T47D (cell line): ENCODE data around the gene DOCK1.

Source experiments
- DNase-seq, 2 experiments: peaks; one replicate each; pipeline versions ENCODE4 v3.0.0 to v3.0.0-alpha.2; 2011 to 2012; ENCODE audit warnings: low read depth in 1 of 2, low spot score in 1 of 2
- JUND ChIP-seq: IDR thresholded peaks from 2 replicates; pipeline ENCODE4 v1.6.1; 2012; ENCODE audit warnings: low read depth
- in situ Hi-C: cut with HindIII; loops from 2 replicates; pipeline ENCODE4 v1.10.0; 2016; ENCODE audit warnings: low sequenced_read_pairs, low pct_unique_long_range_greater_than_20kb

Gene DOCK1

DNA sequence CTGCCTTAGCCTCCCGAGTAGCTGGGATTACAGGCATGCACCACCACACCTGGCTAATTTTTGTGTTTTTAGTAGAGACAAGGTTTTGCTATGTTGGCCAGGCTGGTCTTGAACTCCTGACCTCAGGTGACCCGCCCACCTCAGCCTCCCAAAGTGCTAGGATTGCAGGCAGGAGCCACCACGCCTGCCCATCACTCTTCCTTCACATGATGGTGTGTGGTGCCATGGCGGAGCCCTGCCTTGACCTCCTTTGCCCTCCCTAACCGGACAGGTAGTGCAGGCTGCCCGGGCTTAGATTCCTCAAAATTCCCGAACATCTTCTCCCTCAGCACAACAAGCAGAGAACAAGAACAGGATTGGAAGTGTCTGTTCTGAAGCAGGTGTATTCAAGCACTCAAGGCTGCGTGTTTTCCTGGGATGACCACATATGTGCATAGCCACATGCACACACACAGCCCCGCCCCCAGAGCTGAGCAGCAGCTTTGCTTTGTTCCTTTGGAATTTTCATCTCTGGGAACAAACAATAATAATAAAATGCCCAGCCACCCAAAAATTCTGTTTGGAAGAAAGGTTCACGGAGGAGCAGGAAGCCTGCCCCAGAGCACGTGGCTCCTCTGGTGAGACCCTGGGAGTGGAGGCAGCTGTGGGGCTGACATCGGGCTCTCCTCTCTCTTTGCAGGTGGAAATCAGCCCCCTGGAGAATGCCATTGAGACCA, 512.6 kb downstream of the DOCK1 start:
- DNase-seq: no peak
- in situ Hi-C loops: no loop called here
- no peak for TF ChIP-seq JUND

DNA sequence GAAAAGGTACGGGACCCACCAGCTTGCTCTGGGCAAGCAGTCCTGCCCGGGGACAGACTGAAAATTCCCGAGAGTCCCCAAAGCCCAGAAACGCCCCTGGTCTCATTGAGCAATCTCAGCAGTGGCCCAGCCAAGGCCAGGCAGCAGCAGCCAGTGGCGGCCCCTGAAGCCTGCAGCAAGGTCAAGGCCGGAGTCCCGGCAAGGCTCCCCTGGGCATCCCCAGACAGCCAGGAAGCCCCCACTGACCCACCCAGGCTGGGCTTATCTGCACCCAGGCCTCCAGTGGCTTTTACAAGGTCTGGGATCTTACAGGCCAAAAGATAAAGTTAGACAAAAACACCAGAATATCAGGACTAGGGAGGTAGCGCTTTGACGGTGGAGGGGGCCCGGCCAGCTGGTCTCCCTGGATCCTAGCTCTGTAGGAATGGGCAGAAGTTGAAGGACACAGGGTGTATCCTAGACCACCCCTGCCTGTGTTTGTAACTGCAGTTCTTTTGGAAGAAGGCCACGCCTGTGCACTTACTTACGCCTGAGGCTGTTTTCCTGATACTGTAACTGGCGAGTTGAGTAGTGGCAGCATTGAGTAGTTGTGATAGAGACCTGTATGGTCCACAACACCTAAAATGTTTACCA, 513.4 kb downstream of the DOCK1 start:
- DNase-seq: no peak
- no peak for TF ChIP-seq JUND
- in situ Hi-C loops: no loop called here

DNA sequence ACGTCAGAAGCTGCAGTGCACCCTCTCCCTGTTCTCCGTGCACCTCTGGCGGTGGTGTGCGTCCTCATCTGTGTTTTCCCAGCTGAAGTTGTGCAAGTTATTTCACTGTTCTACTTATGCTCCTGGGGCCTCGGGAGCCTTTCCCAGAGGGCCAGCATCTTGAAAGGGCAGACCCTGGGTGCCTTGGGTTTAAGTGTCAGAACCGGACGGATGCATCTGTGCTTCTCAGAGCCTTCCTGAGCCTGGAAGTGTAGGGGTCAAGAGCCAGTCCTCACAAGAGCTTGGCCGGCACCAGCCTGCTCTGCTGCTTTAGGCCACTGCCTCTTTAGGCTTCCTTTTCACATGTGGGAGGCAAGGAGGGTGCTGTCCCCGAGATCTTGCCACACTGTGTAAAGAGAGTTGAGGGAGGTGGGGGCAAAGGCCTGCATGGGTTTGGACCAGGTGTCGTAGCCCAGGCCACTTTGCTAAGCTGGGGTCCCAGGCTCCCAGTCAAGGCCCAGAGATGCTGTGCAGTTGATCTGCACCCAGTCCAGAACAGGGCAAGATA, 515.0 kb downstream of the DOCK1 start:
- no peak for DNase-seq
- in situ Hi-C loops: no loop called here
- TF ChIP-seq JUND: no peak

DNA sequence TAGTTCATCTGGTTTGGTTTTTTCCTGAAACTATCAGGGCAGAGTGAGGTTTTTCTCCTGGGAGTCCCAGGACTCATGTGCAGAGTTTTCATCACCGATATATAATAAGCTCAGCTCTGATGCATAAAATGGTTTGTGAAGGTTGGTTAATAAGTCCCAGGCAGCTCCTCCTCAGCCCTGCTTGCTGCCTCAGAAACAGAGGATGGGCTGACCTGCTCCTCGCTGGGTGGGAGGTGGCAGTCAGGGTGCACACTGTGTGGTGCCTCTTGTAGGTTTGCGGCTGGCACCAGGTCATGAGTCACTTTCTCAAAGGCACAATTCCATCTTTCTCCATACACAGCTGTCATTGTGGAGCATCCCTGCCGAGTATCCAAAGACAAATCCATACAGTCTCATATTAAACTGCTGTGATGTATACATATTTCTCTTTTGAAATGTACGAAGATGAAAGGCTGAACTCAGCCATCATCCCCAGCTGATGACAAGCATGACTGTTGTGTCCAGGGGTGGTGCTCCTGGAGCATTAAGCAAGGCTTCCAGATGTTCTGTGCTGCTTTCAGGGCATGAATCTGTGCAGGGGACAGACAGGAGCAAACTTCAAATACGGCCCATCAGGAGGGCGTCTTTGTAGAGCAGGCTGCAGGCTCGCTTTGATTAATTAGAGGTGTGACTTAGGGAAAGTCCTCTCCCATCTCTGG, 518.1 kb downstream of the DOCK1 start:
- DNase-seq: no peak
- in situ Hi-C loops: no loop called here
- no peak for TF ChIP-seq JUND

DNA sequence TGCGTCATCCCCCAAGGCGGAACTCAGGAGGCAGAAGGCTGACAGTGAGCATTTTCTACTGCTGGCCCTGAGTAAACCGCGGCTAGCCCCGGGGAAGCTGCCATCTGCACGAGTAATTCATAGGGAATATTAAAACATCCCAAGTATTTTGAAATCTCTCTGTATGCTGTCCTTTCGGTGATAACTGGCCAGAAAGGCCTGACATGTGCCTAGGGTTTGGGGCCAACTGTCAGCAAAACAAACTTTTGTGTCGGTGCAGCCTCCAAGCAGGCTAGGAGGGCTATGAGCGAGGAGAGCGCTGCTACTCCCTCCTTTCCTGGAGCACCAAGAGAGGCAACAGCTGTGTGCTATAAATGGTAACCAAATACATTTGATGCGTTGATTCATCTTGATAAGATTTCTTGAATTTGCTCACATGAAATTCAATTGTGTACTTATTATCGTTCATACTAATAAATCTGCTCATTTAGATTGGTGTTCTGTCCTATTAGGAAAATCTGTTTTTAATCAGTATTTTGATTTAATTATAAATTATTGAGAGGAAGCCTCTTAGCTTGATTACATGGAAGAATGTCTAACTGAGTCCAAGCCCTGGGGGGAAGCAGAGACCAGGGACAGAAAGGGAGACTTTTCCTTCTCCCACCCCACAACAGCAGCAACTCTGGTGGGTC, 519.5 kb downstream of the DOCK1 start:
- no peak for TF ChIP-seq JUND
- in situ Hi-C loops: no loop called here
- DNase-seq: no peak

DNA sequence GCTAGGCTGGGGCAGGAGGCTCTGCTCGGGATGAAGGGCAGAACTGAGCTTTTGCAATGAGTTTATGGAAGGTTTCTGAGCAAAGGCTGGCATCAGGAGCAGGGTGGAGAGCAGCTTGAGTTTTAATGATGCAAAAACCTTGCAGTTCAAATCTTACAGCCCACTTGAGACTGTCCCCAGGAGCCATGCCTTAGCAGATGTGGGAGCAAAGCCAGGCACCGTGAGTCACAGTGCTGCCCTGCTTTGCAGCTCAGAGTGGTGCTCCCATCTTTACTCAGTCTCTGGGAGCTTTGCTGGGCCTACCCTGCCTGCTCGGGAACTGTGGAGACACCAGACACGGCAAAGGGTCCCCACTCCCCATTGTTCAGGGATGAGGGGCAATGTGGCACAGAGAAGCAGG, 521.5 kb downstream of the DOCK1 start:
- in situ Hi-C loops: no loop called here
- no peak for TF ChIP-seq JUND
- DNase-seq: no peak

DNA sequence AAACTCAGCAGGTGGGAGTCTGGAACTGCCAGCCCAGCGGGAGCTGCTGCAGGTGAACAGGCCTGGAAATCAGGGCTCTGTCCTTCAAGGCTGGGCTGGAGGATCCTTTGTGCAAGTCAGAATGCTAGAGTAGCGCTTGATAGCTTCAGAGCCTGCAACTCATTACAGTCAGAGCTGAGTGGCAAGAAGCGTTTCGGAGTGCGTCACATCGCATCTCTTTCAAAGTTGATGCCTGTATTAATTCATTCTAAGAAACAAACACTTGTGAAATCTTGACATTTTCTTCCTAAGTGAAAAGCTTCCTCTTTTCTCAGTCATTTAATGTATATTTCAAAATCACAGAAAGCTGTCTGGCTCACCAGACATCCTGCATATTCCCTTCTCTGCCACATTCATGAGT, 522.7 kb downstream of the DOCK1 start:
- in situ Hi-C loops: no loop called here
- no peak for TF ChIP-seq JUND
- no peak for DNase-seq

DNA sequence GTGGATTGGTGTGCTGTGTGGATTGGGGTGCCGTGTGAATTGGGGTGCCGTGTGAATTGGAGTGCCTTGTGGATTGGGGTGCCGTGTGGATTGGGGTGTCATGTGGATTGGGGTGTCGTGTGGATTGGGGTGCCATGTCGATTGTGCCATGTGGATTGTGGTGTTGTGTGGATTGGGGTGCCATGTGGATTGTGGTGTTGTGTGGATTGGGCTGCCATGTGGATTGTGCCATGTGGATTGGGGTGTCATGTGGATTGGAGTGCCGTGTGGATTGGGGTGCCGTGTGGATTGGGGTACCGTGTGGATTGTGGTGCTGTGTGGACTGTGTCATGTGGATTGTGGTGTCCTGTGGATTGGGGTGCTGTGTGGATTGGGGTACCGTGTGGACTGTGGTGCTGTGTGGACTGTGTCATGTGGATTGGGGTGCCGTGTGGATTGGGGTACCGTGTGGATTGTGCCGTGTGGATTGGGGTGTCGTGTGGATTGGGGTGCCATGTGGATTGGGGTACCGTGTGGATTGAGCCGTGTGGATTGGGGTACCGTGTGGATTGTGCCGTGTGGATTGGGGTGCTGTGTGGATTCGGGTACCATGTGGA, 523.3 kb downstream of the DOCK1 start:
- in situ Hi-C loops: no loop called here
- TF ChIP-seq JUND: no peak
- no peak for DNase-seq

DNA sequence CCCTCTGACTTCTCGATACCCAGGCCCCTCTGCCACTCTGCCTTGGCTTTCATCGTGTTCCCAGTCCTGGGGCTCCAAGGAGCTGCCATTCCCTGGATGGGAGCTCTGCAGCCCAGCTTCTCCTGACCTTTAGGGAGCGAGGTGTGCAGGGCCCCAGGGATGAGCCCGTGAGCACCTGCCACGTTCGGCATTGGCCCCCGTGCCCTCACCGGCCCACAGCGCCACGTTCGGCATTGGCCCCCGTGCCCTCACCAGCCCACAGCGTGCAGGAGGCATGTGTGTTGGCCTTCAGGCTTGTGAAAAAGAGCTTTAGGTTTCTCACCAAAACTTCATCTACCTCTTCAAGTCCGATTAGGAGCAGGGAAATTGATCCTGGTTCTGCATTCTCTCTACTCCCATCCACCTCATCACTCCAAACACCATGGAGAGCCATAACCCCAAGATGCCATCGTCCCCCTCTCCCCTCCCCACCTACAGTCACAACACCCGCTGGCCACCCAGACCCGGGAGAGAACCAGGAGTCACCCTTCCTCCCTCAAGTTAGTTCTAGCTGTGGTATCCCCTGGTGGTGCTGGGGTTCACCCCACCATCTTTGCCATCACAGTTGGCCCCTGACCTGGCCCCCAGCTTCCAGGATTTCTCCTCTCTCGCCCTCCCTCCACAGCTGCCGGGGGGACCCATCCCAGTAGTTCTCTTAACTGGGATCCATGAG, 524.5 kb downstream of the DOCK1 start:
- no peak for DNase-seq
- in situ Hi-C loops: no loop called here
- TF ChIP-seq JUND: no peak

DNA sequence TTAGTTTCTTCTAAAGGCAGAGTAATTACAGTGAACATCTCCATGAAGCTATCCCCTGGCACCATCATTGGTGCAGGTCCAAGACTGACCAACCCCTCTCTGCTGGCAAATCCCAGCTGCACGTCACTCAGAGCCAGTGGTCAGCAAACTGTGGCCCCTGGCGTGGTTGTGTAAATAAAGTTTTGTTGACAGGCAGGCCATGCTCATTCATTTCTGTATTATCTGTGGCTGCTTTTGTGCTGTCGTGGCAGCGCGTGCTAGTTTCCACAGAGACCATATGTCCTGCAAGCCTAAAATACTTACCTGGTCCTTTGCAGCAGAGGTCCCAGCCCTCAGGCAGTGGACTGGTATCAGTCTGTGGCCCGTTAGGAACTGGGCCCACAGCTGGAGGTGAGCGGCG, 526.3 kb downstream of the DOCK1 start:
- no peak for TF ChIP-seq JUND
- in situ Hi-C loops: no loop called here
- DNase-seq: no peak

DNA sequence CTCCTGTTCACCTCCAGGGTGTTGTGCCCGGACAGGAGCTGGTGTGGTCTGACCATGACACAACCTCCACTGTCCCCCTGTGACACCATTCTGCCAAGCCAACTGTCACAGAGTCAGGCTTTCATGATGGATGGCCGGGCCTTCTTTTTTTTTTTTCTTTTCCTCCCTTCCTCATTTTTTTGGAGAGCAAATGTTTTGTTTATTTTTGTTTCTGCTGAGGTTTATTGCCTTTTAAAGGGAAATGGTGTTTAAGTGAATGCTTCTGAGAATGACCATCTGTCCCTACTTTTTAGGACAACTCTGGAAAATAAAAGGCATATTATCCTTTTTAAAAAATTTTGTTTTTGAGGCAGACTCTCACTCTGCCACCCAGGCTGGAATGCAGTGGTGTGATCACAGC, 528.8 kb downstream of the DOCK1 start:
- no peak for TF ChIP-seq JUND
- in situ Hi-C loops: no loop called here
- DNase-seq: no peak

DNA sequence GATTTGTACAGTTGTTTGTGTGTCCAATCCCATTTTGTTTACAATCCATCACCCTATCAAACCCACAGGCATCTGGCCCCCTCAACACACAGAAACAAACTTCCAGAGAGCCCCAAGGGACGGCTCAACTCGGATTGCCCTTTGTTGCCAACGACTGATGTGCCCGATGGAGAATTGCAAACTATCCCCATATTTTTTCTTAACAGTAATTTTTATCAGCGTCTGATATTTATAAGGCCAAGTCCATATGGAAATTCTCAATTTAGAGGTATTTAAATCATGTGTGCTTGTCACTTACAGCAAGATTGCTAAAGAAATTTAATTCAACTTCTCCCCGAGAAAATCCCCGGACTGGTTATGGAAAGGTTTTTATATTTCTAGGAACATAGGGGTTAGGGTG, 530.0 kb downstream of the DOCK1 start:
- no peak for DNase-seq
- no peak for TF ChIP-seq JUND
- in situ Hi-C loops: no loop called here
